ENCODE results near the gene ILK.

- TF ChIP-seq CTCF (IDR thresholded peaks at IDR 0.05; ENCODE audit: insufficient read depth, low read length, poor library complexity, severe bottlenecking) (no peak), EZH2phosphoT487 (conservative IDR thresholded peaks at IDR 0.05; ENCODE audit: low read length) (no peak)
Measured at GRCh38 chr11:6578134-6578533, 25.4 kb upstream of the ILK start.
